GM13977 (cell line): ENCODE data around the gene GRIK4.

Source experiments
- DNase-seq: peaks from one replicate; pipeline ENCODE4 v3.0.0; 2012; ENCODE audit warnings: low spot score
- in situ Hi-C: fragments of 300-500 bp; cut with MboI; formaldehyde crosslinking; loops from one replicate; pipeline ENCODE4 v1.12.0; 2022; ENCODE audit warnings: low sequenced_read_pairs, low pct_unique_long_range_greater_than_20kb, mixed read lengths, inconsistent platforms; ENCODE audit not compliant: unreplicated experiment
- TF ChIP-seq, protein P1 (sequence below): IDR thresholded peaks from 2 replicates; pipeline ENCODE4 v1.5.1; 2012; ENCODE audit warnings: mild to moderate bottlenecking, control low read depth; ENCODE audit not compliant: insufficient read depth; ENCODE audit errors: extremely low read depth, missing control alignments

Gene GRIK4

DNA sequence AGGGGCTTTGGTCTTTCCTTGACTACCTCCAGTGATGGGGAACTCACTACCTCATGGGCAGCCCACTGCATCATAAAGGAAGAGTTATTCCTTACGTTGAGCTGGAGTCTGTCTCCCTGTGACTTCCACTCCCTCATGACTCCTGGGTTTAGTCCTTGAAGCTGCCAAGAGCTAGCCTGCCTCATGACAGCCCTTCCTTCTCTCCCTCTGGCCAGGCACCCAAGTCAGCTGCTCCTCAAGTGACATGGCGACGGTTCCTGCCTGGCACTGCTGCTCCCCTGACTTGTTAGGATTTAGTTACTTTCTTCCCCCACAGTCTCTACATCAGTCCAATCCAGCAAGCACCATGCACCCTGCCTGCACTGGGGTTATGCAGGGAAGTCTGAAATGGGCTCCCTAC, 316.3 kb downstream of the GRIK4 start:
- TF ChIP-seq, protein P1, sequence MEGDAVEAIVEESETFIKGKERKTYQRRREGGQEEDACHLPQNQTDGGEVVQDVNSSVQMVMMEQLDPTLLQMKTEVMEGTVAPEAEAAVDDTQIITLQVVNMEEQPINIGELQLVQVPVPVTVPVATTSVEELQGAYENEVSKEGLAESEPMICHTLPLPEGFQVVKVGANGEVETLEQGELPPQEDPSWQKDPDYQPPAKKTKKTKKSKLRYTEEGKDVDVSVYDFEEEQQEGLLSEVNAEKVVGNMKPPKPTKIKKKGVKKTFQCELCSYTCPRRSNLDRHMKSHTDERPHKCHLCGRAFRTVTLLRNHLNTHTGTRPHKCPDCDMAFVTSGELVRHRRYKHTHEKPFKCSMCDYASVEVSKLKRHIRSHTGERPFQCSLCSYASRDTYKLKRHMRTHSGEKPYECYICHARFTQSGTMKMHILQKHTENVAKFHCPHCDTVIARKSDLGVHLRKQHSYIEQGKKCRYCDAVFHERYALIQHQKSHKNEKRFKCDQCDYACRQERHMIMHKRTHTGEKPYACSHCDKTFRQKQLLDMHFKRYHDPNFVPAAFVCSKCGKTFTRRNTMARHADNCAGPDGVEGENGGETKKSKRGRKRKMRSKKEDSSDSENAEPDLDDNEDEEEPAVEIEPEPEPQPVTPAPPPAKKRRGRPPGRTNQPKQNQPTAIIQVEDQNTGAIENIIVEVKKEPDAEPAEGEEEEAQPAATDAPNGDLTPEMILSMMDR, result no peak
- in situ Hi-C loops, result no loop called here
- no peak for DNase-seq

DNA sequence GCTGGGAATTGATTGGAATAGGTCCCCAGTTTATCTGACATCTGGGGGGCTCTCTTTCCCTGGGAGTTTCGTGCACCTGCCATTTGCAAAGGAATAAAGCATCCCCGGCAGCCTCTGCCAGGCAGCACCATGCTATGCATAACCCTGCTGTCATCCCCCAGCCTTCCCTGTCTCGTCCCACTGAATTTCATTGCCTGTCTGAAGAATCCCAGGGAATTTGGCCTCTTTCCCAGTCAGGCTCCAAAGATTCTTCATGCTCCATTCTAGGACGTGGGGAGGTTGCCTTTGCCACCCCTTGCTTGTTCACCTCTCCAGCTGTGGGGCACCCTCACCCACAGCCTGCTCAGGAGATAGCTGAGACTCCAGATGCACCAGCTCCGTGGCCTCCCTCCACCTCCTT, 317.3 kb downstream of the GRIK4 start:
- in situ Hi-C loops, result no loop called here
- TF ChIP-seq, protein P1, result no peak
- no peak for DNase-seq

DNA sequence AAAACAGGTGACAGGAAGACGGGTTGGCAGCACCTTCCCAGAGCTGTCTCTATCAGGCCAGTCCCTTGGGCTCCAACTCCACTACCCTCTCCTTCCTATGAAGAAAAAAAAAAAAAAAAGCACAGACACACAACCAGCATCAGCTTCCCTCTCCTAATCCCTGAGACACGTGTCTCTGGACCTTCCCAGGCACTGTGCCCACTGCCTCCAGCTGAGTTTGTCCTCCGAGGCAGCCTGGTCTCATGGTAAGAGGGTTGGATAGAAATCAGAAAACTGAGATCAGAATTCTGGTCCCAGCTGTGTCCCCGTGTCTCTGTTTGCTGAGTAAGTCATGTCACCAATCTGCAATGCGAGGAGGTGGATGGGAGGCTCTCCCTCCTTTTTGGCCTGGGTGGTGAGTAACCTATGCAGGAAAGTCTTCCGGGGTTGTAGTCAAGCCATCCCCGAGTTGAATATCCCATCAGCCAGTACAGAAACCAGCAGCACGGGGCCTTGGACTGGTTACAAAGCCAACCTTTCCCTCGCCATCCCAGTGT, 318.6 kb downstream of the GRIK4 start:
- no peak for DNase-seq
- in situ Hi-C loops, result no loop called here
- TF ChIP-seq, protein P1, result no peak

DNA sequence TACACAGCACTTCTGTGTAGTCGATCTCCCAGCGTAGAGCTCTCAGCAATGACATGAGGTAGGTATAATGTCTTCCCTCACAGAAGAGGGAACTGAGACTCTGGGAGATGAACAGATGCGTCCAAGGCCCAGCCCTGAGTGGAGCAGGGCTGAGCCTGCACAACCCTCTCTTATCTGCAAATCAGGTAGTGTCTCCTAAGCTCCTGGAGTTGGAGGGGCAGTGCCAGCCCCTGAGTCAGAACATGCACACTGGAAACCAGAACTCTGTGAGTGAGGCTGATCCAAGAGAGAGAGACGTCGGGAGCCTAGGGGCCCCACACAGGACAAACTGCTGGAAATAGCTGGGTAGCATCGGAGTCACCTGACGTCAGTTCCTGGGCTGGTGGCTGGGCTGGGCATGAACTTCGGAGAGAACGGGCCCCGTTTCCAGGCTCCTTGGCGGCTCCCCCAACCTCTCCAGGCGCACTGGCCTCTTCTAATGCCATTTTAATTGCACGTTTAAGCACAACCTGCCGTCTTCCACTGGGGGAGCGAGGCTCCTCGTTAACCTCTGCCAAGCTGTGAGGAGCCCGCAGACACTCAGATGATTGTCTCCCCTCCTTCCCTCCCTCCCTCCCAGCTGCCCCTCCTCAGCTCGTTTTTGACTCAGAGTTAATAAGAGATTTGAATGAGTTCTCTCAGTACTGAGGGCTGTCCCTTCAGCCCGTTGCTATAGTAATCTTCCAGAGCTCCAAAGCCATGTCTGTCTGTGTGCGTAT, 321.1 kb downstream of the GRIK4 start:
- in situ Hi-C loops, result no loop called here
- TF ChIP-seq, protein P1, result no peak
- no peak for DNase-seq

DNA sequence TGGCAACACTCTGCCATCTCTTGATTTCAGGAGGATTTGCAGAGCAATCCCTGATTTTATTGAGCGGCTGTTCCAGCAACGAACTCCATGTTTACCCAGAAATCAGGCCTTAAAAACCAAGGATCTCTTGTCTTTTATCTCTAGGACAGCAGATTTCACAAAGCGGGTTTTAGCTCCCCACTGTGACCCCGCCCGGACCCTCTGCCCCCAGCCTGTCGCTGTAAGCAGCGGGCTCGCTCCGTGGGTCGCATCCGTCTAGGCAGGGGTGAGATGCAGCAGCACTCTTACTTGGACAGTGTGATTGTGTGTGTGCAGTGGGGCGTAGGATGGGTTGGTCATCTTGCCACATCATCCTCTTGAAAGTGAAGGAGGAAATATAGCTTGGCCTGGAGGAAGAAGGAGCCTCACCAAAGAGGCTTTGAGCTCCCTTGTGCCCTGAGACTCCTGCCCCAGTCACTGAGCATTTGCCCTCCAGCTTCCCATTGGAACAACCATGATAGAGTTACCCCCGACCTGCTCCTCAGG, 323.2 kb downstream of the GRIK4 start:
- in situ Hi-C loops, result no loop called here
- no peak for DNase-seq
- TF ChIP-seq, protein P1, result no peak

DNA sequence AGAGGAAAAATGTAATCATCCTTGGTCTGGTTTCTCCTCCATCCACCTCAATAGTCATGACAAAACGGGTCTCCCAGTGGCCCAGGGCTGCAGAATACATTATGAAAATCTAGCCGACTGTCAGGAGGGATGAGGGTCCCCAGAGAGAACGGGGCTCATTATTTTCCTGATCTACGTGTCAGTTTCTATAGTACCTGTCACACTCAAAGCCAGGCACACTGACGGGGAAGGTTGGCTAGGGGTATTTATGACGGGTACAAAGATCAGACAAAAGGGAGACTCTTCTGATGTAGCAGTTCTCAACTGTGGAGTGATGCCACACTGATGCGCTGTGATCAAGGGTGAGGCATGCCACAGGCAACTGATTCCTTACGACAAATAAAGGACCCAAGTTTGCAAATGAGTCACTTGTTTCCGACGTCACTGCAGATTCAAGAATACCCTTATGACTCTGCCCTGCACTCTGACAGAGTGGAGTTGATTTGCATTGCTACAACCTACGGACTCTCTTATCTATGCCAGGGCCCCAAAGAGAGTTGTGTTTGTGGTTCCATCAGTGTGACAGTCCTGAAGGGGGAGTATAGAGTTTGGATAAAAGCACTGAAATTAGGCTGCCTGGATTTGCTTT, 324.2 kb downstream of the GRIK4 start:
- TF ChIP-seq, protein P1, result no peak
- DNase-seq, result peak; percentile 80
- in situ Hi-C loops, result no loop called here
